Putamen (tissue), 1 donor: ENCODE data around the gene AMER3.
"Not testable (repeated sequence)": the region's sequence is repeated elsewhere in the genome, so short reads cannot be mapped to it uniquely, and the experiment has no call there.

ENCODE experiments used
- DNase-seq: peaks from one replicate; pipeline ENCODE4 v3.0.0-alpha.2; 2016; ENCODE audit warnings: low spot score

Gene AMER3

GRCh38 chr2:130755256-130756052, at the start of gene AMER3:
AMER3 (plus strand) TSS chr2:130755540; CDS start chr2:130762073, 6,533 bp downstream.
- peak; percentile 7 for DNase-seq

GRCh38 chr2:130714795-130715194, 40.5 kb upstream of the AMER3 start:
- not testable (repeated sequence) for DNase-seq

- no peak for DNase-seq
Observed at GRCh38 chr2:130720036-130720435, 35.3 kb upstream of the AMER3 start.

- no peak for DNase-seq
Observed at GRCh38 chr2:130720528-130720927, 34.8 kb upstream of the AMER3 start.

- no peak for DNase-seq
Observed at GRCh38 chr2:130724455-130724854, 30.9 kb upstream of the AMER3 start.

GRCh38 chr2:130726614-130727180, 28.6 kb upstream of the AMER3 start:
- DNase-seq: no peak

- peak; percentile 65 for DNase-seq
Observed at GRCh38 chr2:130727286-130727924, 27.9 kb upstream of the AMER3 start.

- no peak for DNase-seq
Observed at GRCh38 chr2:130728007-130728454, 27.3 kb upstream of the AMER3 start.

GRCh38 chr2:130728549-130729316, 26.6 kb upstream of the AMER3 start, which contains the start of gene GPR148:
GPR148 (plus strand) TSS chr2:130729070; CDS start chr2:130729152, 82 bp downstream.
- DNase-seq: no peak

GRCh38 chr2:130729322-130730299, 25.7 kb upstream of the AMER3 start:
- no peak for DNase-seq

- DNase-seq: not testable (repeated sequence)
Observed at GRCh38 chr2:130732257-130732656, 23.1 kb upstream of the AMER3 start.

- DNase-seq: no peak
Observed at GRCh38 chr2:130735200-130735599, 20.1 kb upstream of the AMER3 start.

- no peak for DNase-seq
Observed at GRCh38 chr2:130736487-130736886, 18.9 kb upstream of the AMER3 start.

- no peak for DNase-seq
Observed at GRCh38 chr2:130737592-130737991, 17.7 kb upstream of the AMER3 start.

- DNase-seq: no peak
Observed at GRCh38 chr2:130740671-130741070, 14.7 kb upstream of the AMER3 start.

GRCh38 chr2:130743278-130743677, 12.1 kb upstream of the AMER3 start:
- no peak for DNase-seq

- DNase-seq: no peak
Observed at GRCh38 chr2:130744287-130745117, 10.8 kb upstream of the AMER3 start.

GRCh38 chr2:130749078-130749477, 6.3 kb upstream of the AMER3 start:
- no peak for DNase-seq

- no peak for DNase-seq
Observed at GRCh38 chr2:130749641-130750040, 5.7 kb upstream of the AMER3 start.

GRCh38 chr2:130754811-130755210, 529 bp upstream of the AMER3 start:
- DNase-seq: no peak
